HG03108 (cell line): Measurements from ENCODE around the gene SGPP2.
"Not testable (repeated sequence)": the region's sequence is repeated elsewhere in the genome, so short reads cannot be mapped to it uniquely, and the experiment has no call there.

Experiments used
- ATAC-seq: cut with Tn5 transposase; IDR thresholded peaks from one replicate; pipeline ENCODE4 v1.9.1; 2021; ENCODE audit warnings: moderate library complexity; ENCODE audit not compliant: unreplicated experiment

The SGPP2 gene

DNA sequence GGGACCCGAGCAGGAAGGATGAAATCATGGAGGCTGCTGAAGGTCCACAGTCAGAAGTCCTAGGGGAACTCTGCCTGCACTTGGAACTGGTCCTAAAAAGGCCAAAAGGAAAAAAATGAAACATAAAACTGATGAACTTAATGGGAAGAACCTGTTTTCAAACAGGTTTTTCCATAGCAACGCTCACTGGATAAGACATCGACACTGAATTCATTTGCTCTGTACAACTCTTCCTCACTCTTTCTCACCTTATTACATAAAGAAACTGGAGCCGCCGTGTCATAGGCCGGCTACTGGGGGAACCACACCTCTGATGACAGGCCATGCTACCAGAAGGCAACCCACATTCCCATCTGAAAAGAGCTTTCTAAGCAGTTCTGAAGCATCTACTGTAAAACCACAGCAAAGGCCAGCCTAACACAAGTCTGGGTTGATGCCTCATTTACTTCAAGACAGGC is 147.9 kb downstream of the SGPP2 start:
- no peak for ATAC-seq

DNA sequence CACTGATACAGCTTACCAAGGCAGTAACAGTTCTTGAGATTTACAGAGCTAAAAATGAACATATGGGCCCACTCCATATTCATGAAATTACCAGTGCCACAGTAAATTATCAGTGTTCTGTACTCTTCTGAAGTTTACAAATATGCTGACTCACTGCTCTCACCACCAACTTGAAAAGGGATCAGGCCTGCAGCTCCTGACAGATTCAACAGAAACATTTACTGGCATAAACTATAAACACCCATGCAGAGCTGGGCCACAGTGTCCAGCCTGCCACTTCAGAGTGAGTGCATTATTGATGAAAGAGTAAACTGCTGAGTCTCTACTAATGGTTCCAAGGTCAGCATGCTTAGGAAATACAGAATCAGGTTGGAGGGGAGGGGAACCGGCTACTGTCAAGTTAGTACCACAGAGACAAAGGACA is 148.4 kb downstream of the SGPP2 start:
- ATAC-seq, result no peak

DNA sequence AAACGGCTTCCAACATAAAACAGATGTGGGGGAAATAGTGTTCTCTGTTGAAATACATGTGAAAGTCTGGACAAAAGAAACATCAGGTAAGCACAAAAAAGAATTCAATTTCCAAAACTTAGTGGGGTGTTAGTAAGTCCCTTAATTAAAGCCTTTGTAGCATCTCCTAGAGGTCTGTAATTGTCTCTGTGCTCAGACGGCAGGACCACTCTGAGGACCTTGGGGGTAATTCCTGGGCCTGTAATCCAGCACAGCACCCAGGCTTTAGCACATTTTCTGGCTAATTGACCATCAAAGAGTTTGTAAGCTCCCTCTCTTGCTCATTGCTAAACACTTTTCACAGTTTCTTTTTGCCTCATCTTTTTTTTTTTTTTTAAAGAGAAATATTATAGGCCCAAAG is 151.3 kb downstream of the SGPP2 start:
- ATAC-seq, result no peak

DNA sequence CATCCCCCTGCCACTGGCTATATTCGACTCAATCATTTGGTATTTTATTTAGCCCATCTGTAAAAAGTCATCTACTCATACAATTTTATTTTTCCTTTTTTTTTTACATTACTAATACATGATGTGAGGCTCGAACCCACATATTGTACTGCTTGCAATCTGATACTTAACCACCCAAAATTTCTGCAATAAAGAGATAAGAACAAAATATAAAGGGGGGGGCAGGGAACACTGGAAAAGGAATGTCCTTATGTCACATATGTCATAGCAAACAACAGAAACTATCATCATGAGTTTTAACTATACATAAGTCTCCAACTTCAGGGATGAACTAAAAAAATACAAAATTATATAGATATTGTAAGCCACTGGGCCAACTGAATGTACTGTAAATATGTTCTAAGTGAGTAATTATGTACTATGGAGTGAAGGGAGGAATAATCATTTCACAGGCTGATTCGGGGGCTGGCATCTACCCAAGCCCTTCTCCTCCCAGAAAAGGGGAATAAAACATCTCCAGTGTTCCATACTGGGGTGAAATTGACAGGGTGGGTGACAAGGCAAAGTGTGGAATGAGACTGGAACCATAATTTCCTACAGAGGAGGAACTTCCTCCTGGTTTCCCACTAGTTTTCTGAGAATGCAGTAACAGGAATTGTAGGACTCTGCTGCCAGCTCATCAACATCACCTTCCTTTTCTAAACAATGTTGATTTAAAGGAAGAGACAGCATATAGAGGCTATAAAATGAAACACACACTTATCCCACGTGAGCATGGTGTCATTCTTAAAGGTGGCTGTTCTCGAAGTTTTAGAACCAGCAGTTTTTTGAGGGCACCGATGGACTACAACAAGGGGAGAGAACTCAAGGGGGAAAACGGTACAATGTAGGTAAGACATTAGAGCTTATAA is 152.1 kb downstream of the SGPP2 start:
- no peak for ATAC-seq

DNA sequence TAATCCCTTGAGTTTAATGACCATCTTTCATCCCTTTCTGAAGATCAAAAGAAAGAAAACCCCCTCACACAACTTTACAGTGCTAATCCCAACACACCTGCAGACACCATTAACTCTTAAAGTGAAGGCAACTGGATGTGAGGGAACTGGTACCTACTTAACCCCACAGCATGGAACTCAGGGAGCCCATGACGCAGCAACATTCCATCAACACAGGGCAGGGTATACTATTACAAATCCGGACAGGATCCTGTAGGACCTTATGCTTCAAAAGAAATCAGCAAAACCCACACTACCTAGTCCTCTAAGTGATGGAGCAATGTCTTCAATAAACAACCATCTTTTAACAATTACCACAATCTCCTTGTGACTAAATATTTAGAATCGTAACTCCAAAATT is 153.0 kb downstream of the SGPP2 start:
- no peak for ATAC-seq

DNA sequence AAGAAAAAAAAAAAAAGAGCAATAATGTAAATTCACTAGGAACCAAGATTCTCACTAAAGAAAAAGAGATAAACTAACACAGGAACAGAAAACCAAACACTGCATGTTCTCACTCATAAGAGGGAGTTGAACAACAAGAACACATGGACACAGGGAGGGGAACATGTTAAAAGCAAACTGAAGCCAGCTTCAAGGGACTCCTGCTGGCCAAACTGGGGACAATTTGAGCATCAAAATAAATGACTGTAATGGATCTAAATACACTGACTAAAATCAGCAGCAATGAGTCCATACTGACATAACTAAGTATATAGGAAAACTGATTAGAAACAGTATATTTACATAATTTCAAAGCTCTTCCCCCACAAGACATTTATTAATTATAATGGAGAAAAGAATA is 158.6 kb downstream of the SGPP2 start:
- no peak for ATAC-seq

DNA sequence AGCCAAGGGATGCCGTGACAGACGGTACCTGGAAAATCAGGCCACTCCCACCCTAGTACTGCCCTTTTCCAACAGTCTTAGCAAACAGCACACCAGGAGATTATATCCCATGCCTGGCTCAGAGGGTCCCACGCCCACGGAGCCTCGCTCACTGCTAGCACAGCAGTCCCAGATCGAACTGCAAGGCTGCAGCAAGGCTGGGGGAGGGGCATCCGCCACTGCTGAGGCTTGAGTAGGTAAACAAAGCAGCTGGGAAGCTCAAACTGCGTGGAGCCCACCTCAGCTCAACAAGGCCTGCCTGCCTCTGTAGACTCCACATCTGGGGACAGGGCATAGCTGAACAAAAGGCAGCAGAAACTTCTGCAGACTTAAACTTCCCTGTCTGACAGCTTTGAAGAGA is 160.2 kb downstream of the SGPP2 start:
- not testable (repeated sequence) for ATAC-seq

DNA sequence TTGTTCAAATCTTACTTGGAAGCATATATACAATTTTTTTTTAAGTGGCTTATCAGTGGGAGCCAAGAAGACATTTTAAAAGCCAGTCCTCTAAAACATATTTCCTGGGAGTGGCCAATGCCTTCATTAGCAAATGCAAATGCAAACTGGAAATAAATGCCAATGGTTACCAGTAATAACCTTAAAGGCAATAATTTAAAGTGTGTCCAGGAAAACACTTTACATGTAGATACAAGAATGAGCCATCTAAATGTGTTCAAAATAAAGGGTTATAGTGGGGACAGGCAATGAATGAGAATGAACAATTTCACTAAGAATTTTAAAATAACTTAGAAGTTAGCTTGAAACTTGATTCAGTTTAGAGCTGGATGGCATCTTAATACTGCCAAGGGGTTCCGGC is 167.3 kb downstream of the SGPP2 start:
- no peak for ATAC-seq

DNA sequence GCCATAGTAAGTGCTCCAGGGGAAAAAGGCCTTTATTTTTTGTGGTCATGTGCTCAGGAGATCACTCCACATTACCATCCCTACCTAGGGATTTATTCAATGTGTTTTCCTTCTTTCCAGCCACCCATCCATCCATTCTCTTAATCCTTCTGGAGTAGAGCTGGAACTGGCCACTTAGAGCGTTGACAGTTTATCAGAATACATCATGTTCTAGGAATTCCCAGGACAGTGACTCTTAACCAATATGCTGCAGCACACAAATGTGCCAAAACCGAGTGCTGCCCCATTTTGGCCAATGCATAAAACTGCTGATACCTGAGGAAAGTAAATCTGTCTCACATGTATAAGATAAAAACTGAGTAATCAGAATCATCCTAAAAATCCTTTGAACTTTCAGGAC is 167.8 kb downstream of the SGPP2 start:
- ATAC-seq, result no peak

DNA sequence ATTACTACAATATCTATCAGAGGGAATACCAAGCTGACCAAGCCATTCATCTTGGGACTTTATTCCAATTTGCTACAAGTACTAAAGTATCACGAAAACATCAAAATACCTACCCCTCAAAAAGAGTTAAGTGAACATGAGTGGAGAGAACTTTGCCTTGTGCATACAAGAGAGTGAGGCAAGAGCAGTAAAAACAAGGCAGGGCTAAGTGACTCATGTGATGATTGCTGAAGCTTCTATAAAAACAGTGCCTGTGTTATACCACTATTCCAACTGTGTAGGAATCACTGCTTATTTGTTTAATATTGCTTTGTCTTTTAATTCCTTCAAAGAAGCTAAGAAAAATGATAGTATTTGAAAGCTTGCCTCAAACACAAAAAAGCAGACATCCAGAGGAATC is 170.3 kb downstream of the SGPP2 start:
- no peak for ATAC-seq

DNA sequence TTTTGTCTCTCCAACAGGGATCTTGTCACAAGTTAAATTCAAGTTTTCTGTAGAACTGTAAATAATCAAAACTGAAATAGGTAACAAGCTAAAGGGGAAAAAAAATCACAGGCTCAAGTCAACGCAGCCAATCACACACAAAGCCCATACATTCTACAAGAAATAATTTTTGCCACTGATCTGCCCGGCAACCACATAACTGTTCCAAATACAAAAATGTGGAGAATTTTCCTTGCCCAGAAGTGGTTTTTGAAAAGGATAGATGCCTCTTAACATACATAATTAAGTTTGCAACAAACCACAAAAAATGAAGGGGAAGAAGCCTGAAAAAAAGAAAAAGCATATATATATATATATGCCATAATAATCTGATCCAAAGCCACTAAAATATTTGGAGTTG is 171.2 kb downstream of the SGPP2 start:
- no peak for ATAC-seq

DNA sequence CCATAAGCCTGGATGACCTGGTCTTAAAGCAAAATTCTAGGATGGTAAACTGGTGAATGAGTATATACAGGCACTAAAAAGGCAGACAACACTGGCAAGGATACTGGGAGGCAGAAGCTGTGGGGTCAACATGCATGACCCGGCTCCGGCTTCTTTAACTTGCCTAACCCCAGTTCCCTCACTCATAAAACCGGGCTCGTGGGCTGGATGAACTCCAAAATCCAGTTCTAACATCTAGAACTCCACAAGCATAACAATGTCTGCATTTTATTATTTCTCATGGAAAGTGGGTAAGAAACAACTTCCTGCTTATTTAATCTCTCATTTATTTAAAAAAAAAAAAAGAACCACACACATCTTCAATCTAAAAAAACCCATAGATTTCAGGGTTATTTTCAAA is 174.3 kb downstream of the SGPP2 start:
- ATAC-seq, result no peak

DNA sequence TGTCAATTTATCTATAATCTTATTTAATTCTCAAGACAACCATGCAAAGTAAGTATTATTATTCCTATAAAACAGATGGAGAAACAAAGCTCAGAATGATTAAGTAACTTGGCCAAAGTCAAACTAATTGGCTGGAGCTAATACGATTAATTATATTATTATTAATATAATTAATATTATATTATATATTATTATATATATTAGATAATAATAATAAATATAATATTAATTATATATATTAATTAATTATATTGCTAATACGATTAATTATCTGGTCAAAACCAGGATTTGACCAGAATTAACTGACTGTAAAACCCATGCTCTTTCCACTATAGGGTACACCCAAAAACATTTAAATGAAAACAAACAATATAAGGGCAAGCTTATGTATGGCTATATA is 179.2 kb downstream of the SGPP2 start:
- no peak for ATAC-seq

DNA sequence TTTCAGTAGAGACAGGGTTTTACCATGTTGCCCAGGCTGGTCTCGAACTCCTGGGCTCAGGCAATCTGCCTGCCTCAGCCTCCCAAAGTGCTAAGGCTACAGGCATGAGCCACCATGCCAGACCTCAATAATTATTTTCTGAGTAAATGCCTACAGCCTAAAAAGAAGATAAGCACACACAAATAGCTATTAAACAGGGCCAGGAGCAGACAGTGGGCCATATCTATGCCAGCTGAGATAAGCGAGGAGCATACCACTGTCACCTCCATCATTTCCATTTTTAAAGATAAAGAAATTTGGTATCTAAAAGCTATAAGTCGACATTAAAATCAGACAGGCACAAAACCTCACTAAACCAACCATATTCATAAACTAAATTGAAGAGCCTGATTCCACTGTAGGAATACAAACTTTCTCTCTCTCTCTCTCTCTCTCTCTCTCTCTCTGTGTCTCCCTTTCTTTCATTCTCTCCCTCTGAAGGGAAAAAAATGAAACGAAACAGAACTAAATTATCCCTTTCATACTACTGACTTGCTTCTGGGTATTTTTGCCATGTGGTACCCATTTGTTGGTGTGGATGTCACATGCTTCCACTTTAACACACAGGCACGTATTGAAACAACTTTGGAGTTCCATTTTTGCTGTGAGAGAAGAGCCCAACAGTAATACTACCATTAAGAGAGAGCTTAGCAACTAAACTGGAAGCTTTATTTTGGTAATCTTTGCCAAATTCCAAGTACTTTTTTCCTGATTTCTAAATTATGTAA is 180.6 kb downstream of the SGPP2 start:
- ATAC-seq, result no peak

DNA sequence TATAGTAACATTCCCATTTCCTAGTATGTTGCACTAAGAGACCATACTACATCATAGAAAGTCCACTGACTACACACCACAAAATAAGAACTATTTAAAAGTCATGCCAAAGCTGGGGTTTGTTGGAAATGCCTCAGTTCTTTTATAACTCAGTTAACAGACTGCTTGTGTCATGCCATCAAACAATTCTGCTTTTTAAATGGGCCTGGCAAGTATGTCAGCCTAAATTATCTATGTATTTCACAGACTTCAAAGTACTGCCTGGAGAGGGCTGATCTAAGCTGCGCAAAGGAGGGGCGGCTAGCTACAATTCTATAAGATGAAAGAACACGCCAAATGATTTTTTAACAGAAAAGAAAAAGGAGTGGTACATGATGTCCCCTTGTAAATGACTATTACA is 182.0 kb downstream of the SGPP2 start:
- ATAC-seq, result no peak

DNA sequence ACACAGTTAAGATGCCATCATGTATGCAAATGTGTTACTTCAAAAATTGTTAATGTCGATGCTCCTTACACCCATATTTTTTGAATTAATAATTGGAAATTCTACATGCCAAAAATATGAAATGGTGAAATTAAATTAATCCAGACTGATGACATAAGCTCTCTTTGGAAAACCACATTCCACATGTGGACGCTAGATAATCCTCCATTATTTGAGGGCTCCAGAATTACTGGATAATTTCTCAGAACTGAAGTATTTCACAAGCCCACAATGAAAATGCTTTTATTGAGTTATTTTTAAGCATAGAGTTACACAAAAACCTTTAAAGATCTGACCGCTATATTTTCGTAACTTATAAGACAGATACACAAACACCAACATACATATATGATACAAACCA is 183.7 kb downstream of the SGPP2 start:
- ATAC-seq, result no peak

DNA sequence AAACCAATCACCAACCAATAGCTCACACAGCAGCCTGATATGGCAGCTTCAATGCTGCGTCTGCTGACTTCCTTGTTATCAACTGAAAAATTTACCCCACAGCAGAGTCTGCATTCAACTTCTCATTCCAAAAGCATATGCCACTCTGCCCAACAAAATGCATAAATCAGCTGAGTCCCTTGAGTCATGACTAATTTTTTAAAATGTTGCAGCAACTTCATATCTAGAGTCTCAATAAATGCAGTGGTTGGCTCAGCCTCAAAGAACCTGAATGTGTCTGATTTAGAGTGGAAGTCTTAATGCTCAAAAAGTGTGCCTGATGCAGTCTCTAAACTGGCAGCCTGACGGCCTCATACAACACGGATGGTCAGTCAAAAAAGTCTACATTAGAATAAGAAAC is 185.0 kb downstream of the SGPP2 start:
- no peak for ATAC-seq
